ENCODE data around the gene IYD.
"Not testable (repeated sequence)": the region's sequence is repeated elsewhere in the genome, so short reads cannot be mapped to it uniquely, and the experiment has no call there.

IYD gene

DNA sequence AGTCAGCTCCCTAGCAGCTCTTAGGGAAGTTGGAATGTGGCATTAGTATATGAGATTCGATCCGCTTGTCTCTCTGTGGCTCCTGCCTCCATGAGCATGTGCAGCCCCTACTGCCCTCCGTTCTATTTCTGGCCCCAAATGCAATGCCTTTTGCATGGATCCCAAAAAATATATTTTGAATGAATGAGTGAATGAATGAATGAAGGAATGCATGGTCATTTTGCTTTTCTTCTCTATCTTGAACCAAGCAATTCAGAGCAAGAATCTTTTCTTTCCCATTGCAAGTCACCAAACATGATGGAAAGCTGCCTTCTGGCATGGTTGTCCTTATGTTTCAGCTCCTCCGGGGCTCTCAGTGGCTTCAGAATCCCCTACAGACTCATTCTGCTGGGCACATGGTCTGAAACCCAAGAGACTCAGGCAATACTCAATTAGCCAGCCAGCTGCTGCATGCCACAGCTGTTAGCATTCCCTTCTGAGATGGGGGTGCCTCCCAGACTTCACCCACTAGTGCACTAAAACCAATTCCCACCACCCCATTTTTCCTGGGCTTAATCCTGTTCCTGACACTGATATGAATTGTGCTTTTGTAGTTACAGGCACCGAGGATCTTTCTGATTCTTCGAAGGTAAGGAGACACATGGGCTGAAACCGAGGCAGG lies 2.6 kb upstream of the IYD start:
- TF ChIP-seq GATA1 (IDR thresholded peaks at IDR 0.05; ENCODE audit: low read depth, low read length), result no peak
- DNase-seq, result no peak

DNA sequence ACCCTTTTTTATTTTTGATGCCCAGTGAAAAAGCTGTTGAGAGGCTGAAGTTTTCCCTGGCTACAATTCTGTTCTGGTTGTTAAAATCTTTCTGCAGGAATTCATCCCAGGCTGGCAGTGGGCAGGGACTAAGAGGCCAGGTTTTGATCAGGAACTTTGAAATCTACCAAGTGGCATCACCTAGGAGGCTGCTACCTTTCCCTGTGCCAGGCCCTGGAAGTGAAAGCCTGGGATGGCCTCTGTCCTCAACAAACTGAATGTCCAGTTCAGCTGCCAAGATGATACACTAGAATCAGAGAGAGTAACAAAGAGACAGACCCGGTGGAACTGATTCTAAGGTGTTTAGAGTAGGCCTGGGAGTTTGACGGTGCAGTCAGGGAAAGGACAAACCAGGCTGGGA lies 596 bp downstream of the IYD start:
- TF ChIP-seq POLR2A (IDR thresholded peaks at IDR 0.05; ENCODE audit: low read length) (no peak), GATA1 (IDR thresholded peaks at IDR 0.05; ENCODE audit: low read depth, low read length) (no peak)
- DNase-seq, result no peak

DNA sequence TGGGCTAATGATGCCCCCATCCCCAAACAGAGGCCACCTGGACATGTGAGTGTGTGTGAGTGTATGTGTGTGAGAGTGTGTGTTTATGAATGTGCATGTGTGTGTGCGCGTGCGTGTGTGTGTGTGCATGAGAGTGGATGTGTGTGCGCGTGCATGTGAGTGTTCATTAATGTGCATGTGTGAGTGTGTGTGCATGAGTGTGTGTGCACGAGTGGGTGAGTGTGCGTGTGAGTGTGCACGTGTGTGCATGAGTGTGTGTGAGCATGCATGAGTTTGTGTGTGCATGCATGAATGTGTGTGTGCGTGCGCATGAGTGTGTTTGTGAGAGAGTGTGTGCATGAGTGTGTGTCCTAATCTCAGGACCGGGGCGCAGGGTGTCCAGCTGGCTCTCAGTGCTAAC lies 1.3 kb downstream of the IYD start:
- DNase-seq, result no peak
- TF ChIP-seq GATA1 (IDR thresholded peaks at IDR 0.05; ENCODE audit: low read depth, low read length), result no peak
- no peak for TF ChIP-seq POLR2A (IDR thresholded peaks at IDR 0.05; ENCODE audit: low read length)

DNA sequence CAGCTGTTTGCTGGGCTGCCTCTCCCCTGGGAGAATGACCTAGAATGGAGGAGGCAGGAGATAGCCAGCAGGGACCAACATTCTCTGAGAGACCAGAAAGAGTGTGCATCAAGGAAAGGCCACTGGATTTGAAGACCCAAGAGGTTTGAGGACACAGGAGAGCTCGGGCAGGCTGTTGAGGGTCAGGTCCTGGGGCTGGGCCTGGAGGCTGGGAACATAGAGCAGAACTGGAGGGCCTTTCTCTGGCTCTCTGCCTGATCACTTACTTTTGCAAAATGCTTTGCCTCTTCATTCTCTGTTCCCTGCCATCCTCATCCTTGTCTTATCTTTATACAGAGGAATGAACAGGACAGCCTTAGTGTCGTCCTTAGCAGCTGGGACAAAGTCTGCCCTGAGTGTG lies 2.5 kb downstream of the IYD start:
- TF ChIP-seq GATA1 (IDR thresholded peaks at IDR 0.05; ENCODE audit: low read depth, low read length) (no peak), POLR2A (IDR thresholded peaks at IDR 0.05; ENCODE audit: low read length) (no peak)
- DNase-seq, result no peak

DNA sequence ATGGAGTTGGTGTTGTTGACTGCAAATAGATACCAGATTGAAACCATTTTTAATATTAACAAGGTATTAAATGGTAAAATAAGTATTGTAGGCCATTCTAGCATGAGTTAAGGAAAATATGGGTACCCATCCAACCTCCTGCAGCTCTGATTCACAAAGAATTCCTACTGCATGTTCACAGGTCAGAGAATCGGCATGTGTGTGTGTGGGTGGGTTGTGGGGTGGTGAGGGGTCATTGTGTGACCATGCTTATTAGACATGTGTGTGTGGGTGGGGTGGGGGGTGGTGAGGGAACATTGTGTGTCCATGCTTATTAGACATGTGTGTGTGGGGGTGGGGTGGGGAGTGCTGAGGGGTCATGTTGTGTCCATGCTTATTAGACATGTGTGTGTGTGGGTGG lies 3.2 kb downstream of the IYD start:
- DNase-seq, result no peak
- TF ChIP-seq GATA1 (IDR thresholded peaks at IDR 0.05; ENCODE audit: low read depth, low read length) (no peak), POLR2A (IDR thresholded peaks at IDR 0.05; ENCODE audit: low read length) (no peak)

DNA sequence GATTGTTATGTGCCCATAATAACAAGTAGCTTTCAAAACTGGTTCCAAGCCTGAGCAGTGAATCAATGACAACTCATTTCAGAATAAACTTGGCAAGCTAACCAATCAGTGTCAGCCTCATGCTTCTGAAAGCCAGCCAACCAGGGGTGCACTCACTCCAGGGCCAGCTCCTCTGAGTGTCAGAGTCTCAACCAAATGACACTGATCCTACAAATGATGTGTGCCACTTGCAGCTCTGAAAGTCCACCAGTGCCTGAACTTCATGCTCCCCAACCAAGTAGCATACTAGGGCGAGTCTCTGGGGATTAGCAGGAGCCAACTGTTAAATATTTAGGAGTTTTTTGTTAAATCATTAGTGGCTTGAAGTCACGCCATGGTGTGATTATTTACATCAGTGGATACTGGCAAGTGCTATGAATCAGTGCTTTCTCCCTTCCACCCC lies 4.5 kb downstream of the IYD start:
- no peak for DNase-seq
- no peak for TF ChIP-seq POLR2A (IDR thresholded peaks at IDR 0.05; ENCODE audit: low read length)

DNA sequence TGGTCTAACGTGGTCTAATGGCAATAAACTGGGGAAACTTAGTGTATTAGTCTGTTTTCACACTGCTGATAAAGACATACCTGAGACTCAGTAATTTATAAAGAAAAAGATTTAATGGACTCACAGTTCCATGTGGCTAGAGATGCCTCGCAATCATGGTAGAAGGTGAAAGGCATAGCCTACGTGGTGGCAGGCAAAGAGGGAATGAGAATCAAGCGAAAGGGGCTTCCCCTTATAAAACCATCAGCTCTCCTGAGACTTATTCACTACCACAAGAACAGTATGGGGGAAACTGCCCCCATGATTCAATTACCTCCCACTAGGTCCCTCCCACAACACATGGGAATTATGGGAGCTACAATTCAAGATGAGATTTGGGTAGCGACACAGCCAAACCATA lies 5.5 kb downstream of the IYD start:
- DNase-seq, result not testable (repeated sequence)

DNA sequence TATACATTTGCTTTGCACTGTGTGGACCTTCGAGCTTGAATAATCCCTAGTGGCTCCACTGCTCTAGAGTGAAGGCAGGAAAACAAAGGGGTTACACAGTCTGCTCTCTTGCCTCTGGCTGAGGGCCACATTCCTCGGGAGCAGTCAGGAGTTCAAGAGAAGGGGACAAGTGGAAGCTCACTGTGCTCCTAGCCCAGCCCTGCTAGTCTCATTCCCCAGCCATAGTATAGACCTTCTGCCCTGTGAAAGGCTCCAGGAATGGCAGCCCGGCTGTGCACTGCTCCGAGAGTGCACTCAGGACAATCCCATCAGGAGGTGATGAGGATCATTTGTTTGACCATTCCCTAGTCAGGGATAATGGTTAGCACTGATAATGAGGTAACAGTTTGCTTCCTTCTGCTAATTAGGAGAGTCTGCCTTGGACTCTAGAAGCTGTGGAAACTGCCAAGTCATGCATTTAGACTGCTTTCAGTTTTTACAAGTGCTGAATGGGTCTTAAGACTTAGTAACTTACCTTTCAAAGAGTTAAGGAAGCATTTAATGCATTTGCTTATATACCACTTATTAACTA lies 8.5 kb downstream of the IYD start:
- DNase-seq, result no peak
- TF ChIP-seq GATA1 (IDR thresholded peaks at IDR 0.05; ENCODE audit: low read depth, low read length) (no peak), POLR2A (IDR thresholded peaks at IDR 0.05; ENCODE audit: low read length) (no peak)

DNA sequence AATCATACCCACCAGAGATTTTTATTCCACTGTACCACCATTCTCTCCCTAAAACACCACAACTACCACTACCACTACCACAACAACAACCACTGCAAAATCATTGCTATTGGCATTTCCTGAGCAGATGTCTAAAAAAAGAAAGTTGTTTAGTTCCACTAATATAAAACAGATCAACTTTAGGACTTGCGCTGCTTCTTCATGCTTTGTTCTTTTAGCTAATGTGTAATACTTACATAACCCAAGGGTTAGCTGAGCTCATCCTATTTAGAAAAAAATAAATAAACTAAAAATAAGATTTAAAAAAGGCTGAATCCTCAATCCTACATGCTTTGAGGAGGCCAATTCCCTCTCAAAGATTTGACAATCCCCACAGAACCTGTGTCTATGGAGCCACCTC lies 11.4 kb downstream of the IYD start:
- DNase-seq, result no peak

DNA sequence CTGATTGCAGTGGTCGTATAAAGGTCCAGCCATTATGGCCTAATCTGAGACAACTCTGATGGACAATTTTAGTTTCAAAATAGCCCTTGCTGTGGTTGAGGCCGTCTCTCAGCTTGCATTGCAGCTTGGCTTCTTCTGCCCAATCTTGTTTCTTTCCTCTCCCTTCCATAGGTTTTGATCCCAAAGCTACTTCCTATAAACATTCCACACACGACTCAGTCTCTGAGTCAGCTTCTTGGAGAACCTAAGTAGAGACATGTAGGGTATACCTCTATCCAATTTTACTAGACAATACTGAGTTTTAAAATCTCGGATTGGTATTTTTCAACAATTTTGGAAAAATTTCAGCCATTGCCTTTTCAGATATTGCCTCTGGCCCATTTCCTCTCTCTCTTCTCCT lies 13.4 kb downstream of the IYD start:
- no peak for DNase-seq

More for the DNA sequence above, 11.4 kb downstream of the IYD start:
- TF ChIP-seq POLR2A (IDR thresholded peaks at IDR 0.05; ENCODE audit: low read length) (no peak), GATA1 (IDR thresholded peaks at IDR 0.05; ENCODE audit: low read depth, low read length) (no peak)

DNA sequence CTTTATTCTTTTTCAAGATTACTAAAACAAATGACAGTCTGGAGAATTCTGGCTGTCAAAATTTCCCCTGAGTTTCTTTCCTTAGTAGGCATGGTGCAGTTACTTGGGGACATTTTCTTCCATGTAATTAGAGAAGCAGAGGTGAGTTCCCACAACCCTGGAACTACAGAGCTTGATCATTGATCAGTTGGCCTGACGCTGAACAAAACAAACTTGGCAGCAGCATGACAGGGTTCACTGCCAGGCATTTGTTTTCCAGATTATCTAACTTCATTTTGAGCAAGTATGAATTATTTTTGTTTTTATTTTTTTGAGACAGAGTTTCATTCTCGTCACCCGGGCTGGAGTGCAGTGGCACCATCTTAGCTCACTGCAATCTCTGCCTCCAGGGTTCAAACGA lies 22.6 kb downstream of the IYD start:
- no peak for TF ChIP-seq GATA1 (IDR thresholded peaks at IDR 0.05; ENCODE audit: low read depth, low read length)
- no peak for TF ChIP-seq POLR2A (IDR thresholded peaks at IDR 0.05; ENCODE audit: low read length)
- DNase-seq, result no peak

More for the DNA sequence above, 13.4 kb downstream of the IYD start:
- no peak for TF ChIP-seq GATA1 (IDR thresholded peaks at IDR 0.05; ENCODE audit: low read depth, low read length)
- no peak for TF ChIP-seq POLR2A (IDR thresholded peaks at IDR 0.05; ENCODE audit: low read length)

DNA sequence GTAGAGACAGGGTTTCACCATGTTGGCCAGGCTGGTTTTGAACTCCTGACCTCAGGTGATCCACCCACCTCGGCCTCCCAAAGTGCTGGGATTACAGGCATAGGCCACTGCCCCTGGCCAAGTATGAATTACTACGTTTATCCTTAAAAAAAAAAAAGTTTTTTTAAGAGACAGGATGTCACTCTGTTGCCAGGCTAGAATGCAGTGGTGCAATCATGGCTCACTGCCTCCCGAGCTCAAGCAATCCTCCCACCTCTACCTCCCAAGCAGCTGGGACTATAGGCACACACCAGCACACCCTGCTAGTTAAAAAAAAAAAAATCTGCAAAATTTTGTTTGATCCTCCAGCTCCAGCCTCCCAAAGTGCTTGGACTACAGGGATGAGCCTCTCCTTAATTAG lies 23.1 kb downstream of the IYD start:
- no peak for DNase-seq
- TF ChIP-seq POLR2A (IDR thresholded peaks at IDR 0.05; ENCODE audit: low read length), result no peak
- no peak for TF ChIP-seq GATA1 (IDR thresholded peaks at IDR 0.05; ENCODE audit: low read depth, low read length)

DNA sequence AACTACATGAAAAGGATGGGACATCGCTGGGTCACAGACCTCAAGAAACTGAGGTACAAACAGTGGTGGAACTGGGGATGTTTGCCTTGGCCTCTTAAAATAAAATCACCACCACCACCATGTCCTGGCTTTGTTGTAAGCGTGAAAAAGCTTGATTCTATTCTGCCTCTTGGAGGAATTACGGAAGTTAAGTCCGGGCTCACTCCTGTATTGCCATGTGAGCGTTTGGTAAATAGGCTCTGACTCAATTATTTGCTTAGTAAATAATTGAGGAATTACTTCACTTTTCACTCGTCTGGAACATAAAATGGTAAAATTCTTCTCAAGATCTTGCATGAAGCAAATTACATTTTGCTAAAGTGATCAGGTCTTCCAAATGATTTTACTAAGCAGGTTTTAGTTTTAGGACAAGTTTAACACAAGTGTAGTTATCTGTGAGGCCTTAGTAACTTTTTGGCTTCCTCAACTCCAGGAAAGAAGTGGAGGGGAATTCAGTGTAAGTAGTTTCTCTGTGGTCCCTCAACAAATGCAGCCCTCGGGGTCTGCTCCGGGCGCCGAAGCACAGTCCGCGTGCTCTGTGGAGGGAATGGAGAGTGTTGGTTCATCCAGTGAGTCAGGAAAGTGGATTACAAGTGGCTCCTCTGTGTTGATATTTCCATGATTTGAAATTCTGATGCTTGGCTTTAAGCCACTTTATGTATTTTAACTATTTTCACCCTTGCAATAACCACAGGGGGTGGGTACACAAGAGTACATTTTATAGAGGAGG lies 23.8 kb downstream of the IYD start:
- DNase-seq, result no peak

DNA sequence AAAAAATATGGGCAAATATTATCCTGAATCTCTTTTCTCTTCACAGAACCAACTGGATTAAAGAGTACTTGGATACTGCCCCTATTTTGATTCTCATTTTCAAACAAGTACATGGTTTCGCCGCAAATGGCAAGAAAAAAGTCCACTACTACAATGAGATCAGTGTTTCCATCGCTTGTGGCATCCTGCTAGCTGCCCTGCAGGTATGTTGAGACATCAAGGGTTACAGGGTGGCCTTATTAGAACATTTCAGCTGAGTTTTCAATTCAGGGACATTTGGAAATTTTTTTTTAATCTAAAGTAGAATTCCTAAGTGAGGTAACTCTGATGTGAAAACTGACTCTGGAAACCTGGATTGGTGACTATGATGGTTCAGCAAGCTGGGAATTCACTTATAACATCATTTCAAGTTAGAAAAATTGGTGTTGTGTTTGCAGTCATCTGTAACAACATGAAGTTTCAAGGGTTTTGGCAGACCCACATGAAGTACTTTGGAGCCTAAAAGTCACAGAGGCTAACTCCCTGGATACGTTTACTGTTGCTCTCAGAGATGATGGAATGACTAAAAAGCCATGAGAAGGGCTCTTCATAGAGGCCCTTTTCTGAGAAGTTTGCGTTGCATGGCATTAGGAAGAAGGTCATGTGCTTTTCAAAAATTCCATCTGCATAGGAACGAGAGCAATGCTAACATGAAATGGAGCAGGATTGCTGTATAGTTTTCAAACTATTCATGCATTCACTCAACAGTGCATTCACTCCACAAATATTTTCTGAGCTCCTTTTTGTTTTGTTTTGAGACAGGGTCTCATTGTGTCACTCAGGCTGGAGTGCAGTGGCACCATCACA lies 25.5 kb downstream of the IYD start:
- no peak for DNase-seq
- TF ChIP-seq GATA1 (IDR thresholded peaks at IDR 0.05; ENCODE audit: low read depth, low read length) (no peak), POLR2A (IDR thresholded peaks at IDR 0.05; ENCODE audit: low read length) (no peak)

More for the DNA sequence above, 23.8 kb downstream of the IYD start:
- TF ChIP-seq GATA1 (IDR thresholded peaks at IDR 0.05; ENCODE audit: low read depth, low read length), result no peak
- no peak for TF ChIP-seq POLR2A (IDR thresholded peaks at IDR 0.05; ENCODE audit: low read length)

Measured in erythroblast (primary cell).